Astrocyte (in vitro differentiated cells and primary cell): ENCODE measurements around the gene APBA3.

Experiments used
- CTCF ChIP-seq: IDR thresholded peaks from 2 replicates; pipeline ENCODE4 v1.5.1; 2011; ENCODE audit warnings: low read depth, mild to moderate bottlenecking, inconsistent platforms, low read length, moderate library complexity; ENCODE audit not compliant: insufficient read depth
- EZH2 ChIP-seq: IDR thresholded peaks from 2 replicates; pipeline ENCODE4 v1.6.1; 2012; ENCODE audit warnings: mild to moderate bottlenecking, low read length, inconsistent platforms; ENCODE audit not compliant: insufficient read depth

- TF ChIP-seq CTCF: no peak
- no peak for TF ChIP-seq EZH2
These were observed 7.7 kb downstream of the APBA3 start for GRCh38 chr19:3753631-3754410.
